Lower lobe of right lung (tissue), 2 donors: ENCODE measurements around the gene UTP11. TPM values are rescaled to one million over a fixed set of nuclear protein-coding genes. Genes with fewer than 3 reads are reported as not detected.
A peak's percentile ranks its signal among the peaks of the same experiment; 100 is the strongest.

Experiments
- ATAC-seq, 2 donors: fragments of 200-7000 bp; cut with Tn5 transposase; one replicate each; pipeline ENCODE4 v1.9.1; 2020 to 2022; ENCODE audit warnings: mild to moderate bottlenecking in 2 of 2, moderate library complexity in 2 of 2
- DNase-seq: peaks from one replicate; pipeline ENCODE4 v3.0.0-alpha.2; 2020
- H3K27ac ChIP-seq: fragments of 200-600 bp; one replicate; pipeline ENCODE4 v1.8.0; 2022
- H3K27me3 ChIP-seq: fragments of 200-600 bp; one replicate; pipeline ENCODE4 v1.8.0; 2022; ENCODE audit warnings: low read depth
- H3K36me3 ChIP-seq: fragments of 200-600 bp; one replicate; pipeline ENCODE4 v1.8.0; 2022; ENCODE audit warnings: mild to moderate bottlenecking
- H3K4me1 ChIP-seq: fragments of 200-600 bp; one replicate; pipeline ENCODE4 v1.8.0; 2022
- H3K4me3 ChIP-seq: fragments of 200-600 bp; one replicate; pipeline ENCODE4 v1.8.0; 2022; ENCODE audit warnings: mild to moderate bottlenecking
- H3K9me3 ChIP-seq: fragments of 200-600 bp; one replicate; pipeline ENCODE4 v1.8.0; 2022
- CTCF ChIP-seq: fragments of 200-600 bp; IDR thresholded peaks from one replicate; pipeline ENCODE4 v1.8.0; 2022; ENCODE audit warnings: antibody characterized with exemption, mild to moderate bottlenecking
- intact Hi-C: fragments of 100-400 bp; cut with DNase I; formaldehyde crosslinking; loops from one replicate; pipeline ENCODE4 v1.11.0; 2022
- total RNA-seq: library from RNA; stranded (reverse); fragmentation: NEBNext Ultra II Directional; extraction: Animal tissue kit (Norgen Biotek cat#: 25700); gene quantifications from one replicate; pipeline ENCODE4 v1.2.1, GENCODE V29; 2021
- donor health status: DM: no; HTN: yes; CAD: no; lungs with severe emphysema.

UTP11 gene
- total RNA-seq, 1 donor from 2014 or later: 22.8 TPM

- no peak for DNase-seq
- Histone ChIP-seq H3K4me1 (peaks cover 38% of the 10 kb centered on the region), H3K4me3 (no peak overlapping the region)
Observed at GRCh38 chr1:38014171-38014570, 1.6 kb downstream of the UTP11 start.

GRCh38 chr1:38014724-38015424 is 2.3 kb downstream of the UTP11 start:
- Histone ChIP-seq H3K36me3 (peaks cover 40% of the 10 kb centered on the region), H3K9me3 (no peaks in the 10 kb centered on the region), H3K27ac (no peak overlapping the region), H3K4me3 (no peak overlapping the region), H3K27me3 (no peaks in the 10 kb centered on the region), H3K4me1 (peaks cover 38% of the 10 kb centered on the region)
- intact Hi-C loops: no loop called here
- ATAC-seq (no peak), DNase-seq (peak; percentile 37)
- no peak for TF ChIP-seq CTCF

More at GRCh38 chr1:38014171-38014570, 1.6 kb downstream of the UTP11 start:
- H3K27ac ChIP-seq: no peak overlapping the region
- intact Hi-C loops: no loop called here
- TF ChIP-seq CTCF: no peak
- H3K9me3 ChIP-seq: no peaks in the 10 kb centered on the region
- H3K36me3 ChIP-seq: peaks cover 33% of the 10 kb centered on the region
- no peak for ATAC-seq
- no peaks in the 10 kb centered on the region for H3K27me3 ChIP-seq

- Histone ChIP-seq H3K9me3 (no peaks in the 10 kb centered on the region), H3K27ac (peak overlapping the region; percentile 13), H3K4me3 (no peak overlapping the region), H3K27me3 (no peaks in the 10 kb centered on the region), H3K4me1 (peaks cover 38% of the 10 kb centered on the region), H3K36me3 (peaks cover 53% of the 10 kb centered on the region)
- no peak for TF ChIP-seq CTCF
- intact Hi-C loops: no loop called here
- ATAC-seq (no peak), DNase-seq (peak; percentile 12)
Observed at GRCh38 chr1:38015978-38016725, 3.6 kb downstream of the UTP11 start.

- DNase-seq (no peak), ATAC-seq (no peak)
- Histone ChIP-seq H3K27me3 (no peaks in the 10 kb centered on the region), H3K36me3 (peaks cover 81% of the 10 kb centered on the region), H3K9me3 (no peaks in the 10 kb centered on the region), H3K27ac (no peak overlapping the region), H3K4me1 (peaks cover 28% of the 10 kb centered on the region), H3K4me3 (no peak overlapping the region)
- peak; percentile 56 for TF ChIP-seq CTCF
- intact Hi-C loops: no loop called here
Observed at GRCh38 chr1:38018864-38019343, 6.4 kb downstream of the UTP11 start.

- peaks cover 13% of the 10 kb centered on the region for H3K4me1 ChIP-seq
- H3K27ac ChIP-seq: no peak overlapping the region
- no peaks in the 10 kb centered on the region for H3K9me3 ChIP-seq
- peaks cover 95% of the 10 kb centered on the region for H3K36me3 ChIP-seq
- TF ChIP-seq CTCF: no peak
- no peak overlapping the region for H3K4me3 ChIP-seq
- ATAC-seq (no peak), DNase-seq (no peak)
- no peaks in the 10 kb centered on the region for H3K27me3 ChIP-seq
- intact Hi-C loops: no loop called here
Observed at GRCh38 chr1:38020396-38020795, 7.9 kb downstream of the UTP11 start.
